ENCODE data around the gene OBSCN. TPM values are rescaled to one million over a fixed set of nuclear protein-coding genes. Genes with fewer than 3 reads are reported as not detected.

Gene OBSCN
- total and polyA plus RNA-seq, 4 donors, result 0.54 to 5.6 (median 2.7) TPM

DNA sequence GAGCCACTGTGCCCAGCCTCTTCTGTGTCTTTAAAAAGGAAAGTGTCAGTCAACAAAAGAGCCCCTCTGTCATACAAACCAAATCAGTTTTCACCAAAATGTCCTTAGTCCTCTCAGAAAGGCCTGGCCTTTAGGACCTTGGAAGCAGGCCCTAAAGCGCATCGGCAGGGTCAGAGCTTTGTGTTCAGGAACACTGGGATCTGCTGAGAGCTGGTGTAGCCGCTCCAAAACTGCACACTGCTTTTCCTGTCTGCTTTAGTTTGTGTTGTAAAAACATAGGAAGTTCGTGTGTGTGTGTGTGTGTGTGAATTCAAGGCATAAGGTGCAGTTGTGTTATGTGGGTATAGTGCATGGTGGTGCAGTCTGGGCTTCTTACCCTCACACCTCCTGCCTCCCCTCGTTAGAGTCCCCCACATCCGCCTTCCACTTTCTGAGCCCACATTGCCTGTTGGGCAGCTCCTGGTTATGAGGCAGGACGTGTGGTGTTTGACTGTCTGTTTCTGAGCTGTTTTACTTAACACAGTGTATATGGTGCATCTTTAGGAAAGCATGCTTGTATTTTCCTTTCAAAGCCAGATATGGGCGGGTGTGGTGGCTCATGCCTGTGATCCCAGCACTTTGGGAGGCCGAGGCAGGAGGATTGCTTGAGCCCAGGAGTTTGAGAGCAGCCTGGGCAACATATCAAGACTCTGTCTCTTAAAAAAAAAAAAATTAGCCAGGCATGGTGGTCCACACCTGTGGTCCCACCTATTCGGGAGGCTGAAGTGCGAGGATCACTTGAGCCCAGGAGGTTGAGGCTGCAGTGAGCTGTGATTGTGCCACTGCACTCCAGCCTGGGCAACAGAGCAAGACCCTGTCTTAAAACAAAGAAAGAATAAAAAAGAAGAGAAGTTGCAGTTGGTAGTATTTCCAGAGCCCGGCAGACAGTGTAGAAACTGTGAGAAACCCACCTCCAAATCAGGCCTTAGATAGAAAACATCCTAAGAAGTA, 29.8 kb upstream of the OBSCN start:
- TF ChIP-seq HNF4A (conservative IDR thresholded peaks at IDR 0.05) (no peak), RXRA (IDR thresholded peaks at IDR 0.05) (no peak)
- TF ChIP-seq, protein P1, sequence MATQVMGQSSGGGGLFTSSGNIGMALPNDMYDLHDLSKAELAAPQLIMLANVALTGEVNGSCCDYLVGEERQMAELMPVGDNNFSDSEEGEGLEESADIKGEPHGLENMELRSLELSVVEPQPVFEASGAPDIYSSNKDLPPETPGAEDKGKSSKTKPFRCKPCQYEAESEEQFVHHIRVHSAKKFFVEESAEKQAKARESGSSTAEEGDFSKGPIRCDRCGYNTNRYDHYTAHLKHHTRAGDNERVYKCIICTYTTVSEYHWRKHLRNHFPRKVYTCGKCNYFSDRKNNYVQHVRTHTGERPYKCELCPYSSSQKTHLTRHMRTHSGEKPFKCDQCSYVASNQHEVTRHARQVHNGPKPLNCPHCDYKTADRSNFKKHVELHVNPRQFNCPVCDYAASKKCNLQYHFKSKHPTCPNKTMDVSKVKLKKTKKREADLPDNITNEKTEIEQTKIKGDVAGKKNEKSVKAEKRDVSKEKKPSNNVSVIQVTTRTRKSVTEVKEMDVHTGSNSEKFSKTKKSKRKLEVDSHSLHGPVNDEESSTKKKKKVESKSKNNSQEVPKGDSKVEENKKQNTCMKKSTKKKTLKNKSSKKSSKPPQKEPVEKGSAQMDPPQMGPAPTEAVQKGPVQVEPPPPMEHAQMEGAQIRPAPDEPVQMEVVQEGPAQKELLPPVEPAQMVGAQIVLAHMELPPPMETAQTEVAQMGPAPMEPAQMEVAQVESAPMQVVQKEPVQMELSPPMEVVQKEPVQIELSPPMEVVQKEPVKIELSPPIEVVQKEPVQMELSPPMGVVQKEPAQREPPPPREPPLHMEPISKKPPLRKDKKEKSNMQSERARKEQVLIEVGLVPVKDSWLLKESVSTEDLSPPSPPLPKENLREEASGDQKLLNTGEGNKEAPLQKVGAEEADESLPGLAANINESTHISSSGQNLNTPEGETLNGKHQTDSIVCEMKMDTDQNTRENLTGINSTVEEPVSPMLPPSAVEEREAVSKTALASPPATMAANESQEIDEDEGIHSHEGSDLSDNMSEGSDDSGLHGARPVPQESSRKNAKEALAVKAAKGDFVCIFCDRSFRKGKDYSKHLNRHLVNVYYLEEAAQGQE (IDR thresholded peaks at IDR 0.05), result no peak
- TF ChIP-seq, protein P2, sequence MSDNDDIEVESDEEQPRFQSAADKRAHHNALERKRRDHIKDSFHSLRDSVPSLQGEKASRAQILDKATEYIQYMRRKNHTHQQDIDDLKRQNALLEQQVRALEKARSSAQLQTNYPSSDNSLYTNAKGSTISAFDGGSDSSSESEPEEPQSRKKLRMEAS (IDR thresholded peaks at IDR 0.05), result no peak
- TF ChIP-seq, protein P3, sequence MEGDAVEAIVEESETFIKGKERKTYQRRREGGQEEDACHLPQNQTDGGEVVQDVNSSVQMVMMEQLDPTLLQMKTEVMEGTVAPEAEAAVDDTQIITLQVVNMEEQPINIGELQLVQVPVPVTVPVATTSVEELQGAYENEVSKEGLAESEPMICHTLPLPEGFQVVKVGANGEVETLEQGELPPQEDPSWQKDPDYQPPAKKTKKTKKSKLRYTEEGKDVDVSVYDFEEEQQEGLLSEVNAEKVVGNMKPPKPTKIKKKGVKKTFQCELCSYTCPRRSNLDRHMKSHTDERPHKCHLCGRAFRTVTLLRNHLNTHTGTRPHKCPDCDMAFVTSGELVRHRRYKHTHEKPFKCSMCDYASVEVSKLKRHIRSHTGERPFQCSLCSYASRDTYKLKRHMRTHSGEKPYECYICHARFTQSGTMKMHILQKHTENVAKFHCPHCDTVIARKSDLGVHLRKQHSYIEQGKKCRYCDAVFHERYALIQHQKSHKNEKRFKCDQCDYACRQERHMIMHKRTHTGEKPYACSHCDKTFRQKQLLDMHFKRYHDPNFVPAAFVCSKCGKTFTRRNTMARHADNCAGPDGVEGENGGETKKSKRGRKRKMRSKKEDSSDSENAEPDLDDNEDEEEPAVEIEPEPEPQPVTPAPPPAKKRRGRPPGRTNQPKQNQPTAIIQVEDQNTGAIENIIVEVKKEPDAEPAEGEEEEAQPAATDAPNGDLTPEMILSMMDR (IDR thresholded peaks at IDR 0.05; ENCODE audit: low read depth, low read length, missing input control), result no peak
- no peak for DNase-seq (ENCODE audit: low spot score)
- Histone ChIP-seq H3K36me3 (ENCODE audit: control insufficient read depth in 4 of 4, insufficient read depth in 3 of 4, low read depth in 1 of 4, low read length in 3 of 4) (peaks cover 0 to 7% (median 4%) of the 10 kb centered on the region in 4 donors), H3K9me3 (ENCODE audit: control insufficient read depth in 4 of 4, low read length in 3 of 4) (no peaks in the 10 kb centered on the region), H3K27ac (ENCODE audit: low read depth in 1 of 2, low read length in 2 of 2) (no peak overlapping the region), H3K27me3 (ENCODE audit: control insufficient read depth in 4 of 4, insufficient read depth in 4 of 4, low read length in 3 of 4) (no peaks in the 10 kb centered on the region), H3K9ac (ENCODE audit: low read depth in 1 of 2, low read length in 2 of 2) (no peak overlapping the region), H3K4me1 (ENCODE audit: control insufficient read depth in 4 of 4, insufficient read depth in 4 of 4, low read length in 3 of 4) (no peaks in the 10 kb centered on the region), H3K4me3 (ENCODE audit: low read depth in 1 of 3, low read length in 3 of 3) (no peak overlapping the region)
- WGBS, result 92% methylated on average over 12 of the region's 12 CpGs

DNA sequence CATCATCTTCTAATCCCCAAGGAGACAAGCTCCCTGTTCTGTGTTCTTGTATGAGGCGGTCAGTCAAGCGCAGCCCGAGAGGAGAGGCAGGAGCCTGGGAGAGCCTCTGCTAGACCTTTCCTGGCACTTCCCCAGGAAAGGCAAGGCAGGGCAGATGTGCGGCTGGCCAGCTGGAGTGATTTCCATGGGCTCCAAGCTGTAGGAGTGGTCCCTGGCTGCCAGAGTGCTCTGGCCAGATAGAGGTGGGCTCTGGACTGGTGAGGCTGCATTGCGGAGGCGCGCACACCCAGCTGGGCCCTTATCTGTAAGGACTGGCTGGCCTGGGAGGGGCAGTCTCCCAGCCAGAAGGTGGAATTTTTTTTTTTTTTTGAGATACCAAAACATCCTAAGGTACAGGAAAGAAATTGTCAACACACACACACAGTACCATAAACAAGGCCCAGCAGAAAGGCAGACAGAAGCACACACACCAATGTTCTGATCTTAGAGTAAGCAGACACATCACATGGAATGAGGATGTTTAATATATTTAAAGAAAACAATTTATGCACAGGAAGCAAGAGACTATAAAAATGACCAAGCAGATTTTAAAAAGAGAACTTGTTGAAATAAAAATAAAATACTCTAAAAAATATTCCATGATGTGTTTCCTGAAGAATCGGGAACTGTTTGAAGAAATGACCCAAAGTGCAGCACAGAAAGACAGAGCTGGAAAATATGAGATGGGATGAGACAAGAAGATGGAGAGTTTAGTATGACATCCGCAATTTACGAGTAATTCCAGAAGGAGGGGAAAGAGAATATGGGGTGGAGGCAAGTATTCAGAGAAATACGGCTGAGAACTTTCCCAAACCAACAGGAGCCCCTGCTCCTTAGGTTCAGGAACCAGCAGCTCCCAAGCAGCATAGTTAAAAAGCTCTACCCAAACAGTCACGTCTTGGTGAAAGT, 28.8 kb upstream of the OBSCN start:
- H3K27me3 ChIP-seq (ENCODE audit: control insufficient read depth in 4 of 4, insufficient read depth in 4 of 4, low read length in 3 of 4), result no peaks in the 10 kb centered on the region
- no peak overlapping the region for H3K27ac ChIP-seq (ENCODE audit: low read depth in 1 of 2, low read length in 2 of 2)
- H3K9me3 ChIP-seq (ENCODE audit: control insufficient read depth in 4 of 4, low read length in 3 of 4), result no peaks in the 10 kb centered on the region
- H3K9ac ChIP-seq (ENCODE audit: low read depth in 1 of 2, low read length in 2 of 2), result no peak overlapping the region
- peaks cover 0 to 7% (median 4%) of the 10 kb centered on the region in 4 donors for H3K36me3 ChIP-seq (ENCODE audit: control insufficient read depth in 4 of 4, insufficient read depth in 3 of 4, low read depth in 1 of 4, low read length in 3 of 4)
- no peak overlapping the region for H3K4me3 ChIP-seq (ENCODE audit: low read depth in 1 of 3, low read length in 3 of 3)
- 81% methylated on average over 12 of the region's 12 CpGs for WGBS
- DNase-seq (ENCODE audit: low spot score), result peak; percentile 81
- no peaks in the 10 kb centered on the region for H3K4me1 ChIP-seq (ENCODE audit: control insufficient read depth in 4 of 4, insufficient read depth in 4 of 4, low read length in 3 of 4)
- no peak for TF ChIP-seq GABPA (IDR thresholded peaks at IDR 0.05 in 1 of 2, conservative IDR thresholded peaks at IDR 0.05 in 1 of 2)
- no peak for TF ChIP-seq FOXA1 (IDR thresholded peaks at IDR 0.05)
- no peak for TF ChIP-seq HNF4A (conservative IDR thresholded peaks at IDR 0.05)
- TF ChIP-seq, protein P4, sequence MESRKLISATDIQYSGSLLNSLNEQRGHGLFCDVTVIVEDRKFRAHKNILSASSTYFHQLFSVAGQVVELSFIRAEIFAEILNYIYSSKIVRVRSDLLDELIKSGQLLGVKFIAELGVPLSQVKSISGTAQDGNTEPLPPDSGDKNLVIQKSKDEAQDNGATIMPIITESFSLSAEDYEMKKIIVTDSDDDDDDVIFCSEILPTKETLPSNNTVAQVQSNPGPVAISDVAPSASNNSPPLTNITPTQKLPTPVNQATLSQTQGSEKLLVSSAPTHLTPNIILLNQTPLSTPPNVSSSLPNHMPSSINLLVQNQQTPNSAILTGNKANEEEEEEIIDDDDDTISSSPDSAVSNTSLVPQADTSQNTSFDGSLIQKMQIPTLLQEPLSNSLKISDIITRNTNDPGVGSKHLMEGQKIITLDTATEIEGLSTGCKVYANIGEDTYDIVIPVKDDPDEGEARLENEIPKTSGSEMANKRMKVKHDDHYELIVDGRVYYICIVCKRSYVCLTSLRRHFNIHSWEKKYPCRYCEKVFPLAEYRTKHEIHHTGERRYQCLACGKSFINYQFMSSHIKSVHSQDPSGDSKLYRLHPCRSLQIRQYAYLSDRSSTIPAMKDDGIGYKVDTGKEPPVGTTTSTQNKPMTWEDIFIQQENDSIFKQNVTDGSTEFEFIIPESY (IDR thresholded peaks at IDR 0.05), result no peak
- TF ChIP-seq, protein P5, sequence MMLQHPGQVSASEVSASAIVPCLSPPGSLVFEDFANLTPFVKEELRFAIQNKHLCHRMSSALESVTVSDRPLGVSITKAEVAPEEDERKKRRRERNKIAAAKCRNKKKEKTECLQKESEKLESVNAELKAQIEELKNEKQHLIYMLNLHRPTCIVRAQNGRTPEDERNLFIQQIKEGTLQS (IDR thresholded peaks at IDR 0.05), result no peak
- no peak for TF ChIP-seq RAD21 (IDR thresholded peaks at IDR 0.05)
- TF ChIP-seq JUND (IDR thresholded peaks at IDR 0.05), result no peak
- TF ChIP-seq TAF1 (conservative IDR thresholded peaks at IDR 0.05), result no peak
- TF ChIP-seq HNF4G (IDR thresholded peaks at IDR 0.05), result no peak
- TF ChIP-seq, protein P1 (IDR thresholded peaks at IDR 0.05), result no peak
- TF ChIP-seq FOXA2 (IDR thresholded peaks at IDR 0.05), result no peak
